COLO668 (cell line): ENCODE results near the gene FCER2.

Experiments used
- DNase-seq: peaks from one replicate; lab custom pipeline; 2025; ENCODE audit not compliant: unreplicated experiment; lab: John Stamatoyannopoulos, UW

The FCER2 gene

GRCh38 chr19:7701049-7701653 lies 780 bp downstream of the FCER2 start:
- DNase-seq: no peak

- DNase-seq: no peak
Observed at GRCh38 chr19:7699417-7700401, 2.2 kb downstream of the FCER2 start.

GRCh38 chr19:7699003-7699402 lies 2.9 kb downstream of the FCER2 start:
- no peak for DNase-seq

- DNase-seq: no peak
Observed at GRCh38 chr19:7698583-7698982, 3.3 kb downstream of the FCER2 start.

GRCh38 chr19:7697721-7698287 lies 4.1 kb downstream of the FCER2 start:
- no peak for DNase-seq

- DNase-seq: no peak
Observed at GRCh38 chr19:7694499-7694898, 7.4 kb downstream of the FCER2 start.

GRCh38 chr19:7692417-7693088 lies 9.4 kb downstream of the FCER2 start:
- no peak for DNase-seq

- DNase-seq: no peak
Observed at GRCh38 chr19:7691497-7691896, 10.4 kb downstream of the FCER2 start.

GRCh38 chr19:7690779-7691258 lies 11.1 kb downstream of the FCER2 start:
- DNase-seq: no peak

GRCh38 chr19:7689165-7689564 lies 12.8 kb downstream of the FCER2 start:
- DNase-seq: no peak

GRCh38 chr19:7687177-7687576 lies 14.8 kb downstream of the FCER2 start:
- no peak for DNase-seq

- no peak for DNase-seq
Observed at GRCh38 chr19:7685546-7686445, 16.1 kb downstream of the FCER2 start.

GRCh38 chr19:7682175-7682855 lies 19.6 kb downstream of the FCER2 start:
- DNase-seq: no peak

GRCh38 chr19:7681340-7682174 lies 20.4 kb downstream of the FCER2 start:
- peak; percentile 54 for DNase-seq

- peak; percentile 90 for DNase-seq
Observed at GRCh38 chr19:7680606-7681339, 21.2 kb downstream of the FCER2 start, which contains the start of gene TRAPPC5. TSS of gene TRAPPC5 (plus strand) at chr19:7680833. CDS start at chr19:7682254, 1,421 bp downstream.

- no peak for DNase-seq
Observed at GRCh38 chr19:7679771-7680605, 21.9 kb downstream of the FCER2 start.
